ENCODE measurements around the gene ZNF25.
"Not testable (repeated sequence)": the region's sequence is repeated elsewhere in the genome, so short reads cannot be mapped to it uniquely, and the experiment has no call there.

The ZNF25 gene

DNA sequence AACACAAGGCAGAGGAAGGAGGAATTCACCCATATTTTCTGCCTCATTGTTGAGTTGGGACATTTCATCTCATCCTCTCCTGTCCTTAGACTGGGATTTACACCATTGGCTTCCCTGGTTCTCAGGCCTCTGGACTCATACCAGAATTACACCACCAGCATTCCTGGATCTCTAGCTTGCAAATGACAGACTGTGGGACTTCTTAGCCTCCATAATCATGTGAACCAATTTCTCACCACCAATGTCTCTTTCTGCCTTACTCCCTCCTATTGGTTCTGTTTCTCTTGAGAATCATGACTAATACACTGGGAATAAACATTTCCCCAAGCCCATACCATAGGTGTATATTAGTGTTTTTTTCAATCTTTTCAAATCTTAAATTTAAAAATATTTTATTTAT is 31.1 kb upstream of the ZNF25 start:
- TF ChIP-seq CTCF (IDR thresholded peaks at IDR 0.05; ENCODE audit: unreplicated experiment in 3 of 3): no peak
- H3K4me3 Mint-ChIP-seq: no peak overlapping the region
- no peak overlapping the region for H3K27ac Mint-ChIP-seq
- peaks cover 18% of the 10 kb centered on the region for H3K4me1 Mint-ChIP-seq
- peaks cover 7% of the 10 kb centered on the region for H3K27me3 Mint-ChIP-seq (ENCODE audit: low read depth)
- peaks cover 9% of the 10 kb centered on the region for H3K36me3 Mint-ChIP-seq (ENCODE audit: low read depth)
- H3K9me3 Mint-ChIP-seq: peaks cover under 1% of the 10 kb centered on the region

DNA sequence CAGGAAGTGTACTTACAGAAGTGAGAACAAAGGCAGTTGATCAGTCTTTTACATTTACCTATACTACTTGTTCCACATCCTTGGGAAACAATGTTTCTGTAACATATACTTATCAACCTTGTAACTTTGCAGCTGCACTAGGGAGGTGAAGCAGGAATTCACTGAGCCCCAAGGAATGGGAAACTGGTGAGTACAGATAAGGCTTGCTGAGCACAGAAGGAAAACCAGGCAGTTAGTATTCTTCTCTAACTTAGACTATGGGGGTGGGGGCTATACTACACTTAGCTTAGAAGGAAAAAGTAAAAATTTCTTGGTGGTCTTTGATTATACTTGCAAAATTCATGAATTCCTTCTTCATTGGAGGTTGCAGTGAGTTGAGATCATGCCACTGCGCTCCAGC is 27.1 kb upstream of the ZNF25 start:
- Mint-ChIP-seq H3K27ac (no peak overlapping the region), H3K27me3 (ENCODE audit: low read depth) (peaks cover 7% of the 10 kb centered on the region), H3K4me1 (no peaks in the 10 kb centered on the region), H3K9me3 (peaks cover 2% of the 10 kb centered on the region), H3K4me3 (no peak overlapping the region), H3K36me3 (ENCODE audit: low read depth) (no peaks in the 10 kb centered on the region)
- TF ChIP-seq CTCF (IDR thresholded peaks at IDR 0.05; ENCODE audit: unreplicated experiment in 3 of 3): no peak

DNA sequence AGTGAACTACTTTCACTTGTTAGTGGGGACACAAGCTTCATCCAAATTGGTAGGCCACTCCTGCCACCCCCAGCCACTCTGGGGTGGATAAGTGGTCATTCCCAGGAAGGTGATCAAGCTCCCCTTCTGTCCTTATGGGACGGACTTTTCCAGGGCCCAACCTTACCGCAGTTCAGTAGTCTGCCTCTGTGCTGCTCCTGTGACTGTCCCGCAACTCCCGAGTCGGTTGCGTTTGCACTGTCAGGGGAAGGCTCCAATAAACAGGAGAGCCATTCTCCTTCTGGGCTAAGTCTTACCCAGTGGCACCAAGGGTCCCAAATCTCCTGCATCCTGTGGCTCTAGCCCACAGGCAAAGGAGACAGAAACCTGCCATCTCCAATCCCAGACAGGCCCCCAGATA is 26.6 kb upstream of the ZNF25 start:
- no peaks in the 10 kb centered on the region for H3K36me3 Mint-ChIP-seq (ENCODE audit: low read depth)
- no peak overlapping the region for H3K27ac Mint-ChIP-seq
- no peak overlapping the region for H3K4me3 Mint-ChIP-seq
- H3K27me3 Mint-ChIP-seq (ENCODE audit: low read depth): peaks cover 7% of the 10 kb centered on the region
- H3K4me1 Mint-ChIP-seq: no peaks in the 10 kb centered on the region
- no peak for TF ChIP-seq CTCF (IDR thresholded peaks at IDR 0.05; ENCODE audit: unreplicated experiment in 3 of 3)
- peaks cover 2% of the 10 kb centered on the region for H3K9me3 Mint-ChIP-seq

DNA sequence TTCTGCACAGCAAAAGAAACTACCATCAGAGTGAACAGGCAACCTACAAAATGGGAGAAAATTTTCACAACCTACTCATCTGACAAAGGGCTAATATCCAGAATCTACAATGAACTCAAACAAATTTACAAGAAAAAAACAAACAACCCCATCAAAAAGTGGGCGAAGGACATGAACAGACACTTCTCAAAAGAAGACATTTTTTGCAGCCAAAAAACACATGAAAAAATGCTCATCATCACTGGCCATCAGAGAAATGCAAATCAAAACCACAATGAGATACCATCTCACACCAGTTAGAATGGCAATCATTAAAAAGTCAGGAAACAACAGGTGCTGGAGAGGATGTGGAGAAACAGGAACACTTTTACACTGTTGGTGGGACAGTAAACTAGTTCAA is 24.0 kb upstream of the ZNF25 start:
- H3K9me3 Mint-ChIP-seq; H3K36me3 Mint-ChIP-seq (ENCODE audit: low read depth); H3K27ac Mint-ChIP-seq; H3K27me3 Mint-ChIP-seq (ENCODE audit: low read depth); H3K4me1 Mint-ChIP-seq; H3K4me3 Mint-ChIP-seq: not testable (repeated sequence)

DNA sequence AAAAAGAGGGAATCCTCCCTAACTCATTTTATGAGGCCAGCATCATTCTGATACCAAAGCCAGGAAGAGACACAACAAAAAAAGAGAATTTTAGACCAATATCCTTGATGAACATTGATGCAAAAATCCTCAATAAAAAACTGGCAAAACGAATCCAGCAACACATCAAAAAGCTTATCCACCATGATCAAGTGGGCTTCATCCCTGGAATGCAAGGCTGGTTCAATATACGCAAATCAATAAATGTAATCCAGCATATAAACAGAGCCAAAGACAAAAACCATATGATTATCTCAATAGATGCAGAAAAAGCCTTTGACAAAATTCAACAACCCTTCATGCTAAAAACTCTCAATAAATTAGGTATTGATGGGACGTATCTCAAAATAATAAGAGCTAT is 22.5 kb upstream of the ZNF25 start:
- H3K9me3 Mint-ChIP-seq: not testable (repeated sequence)

DNA sequence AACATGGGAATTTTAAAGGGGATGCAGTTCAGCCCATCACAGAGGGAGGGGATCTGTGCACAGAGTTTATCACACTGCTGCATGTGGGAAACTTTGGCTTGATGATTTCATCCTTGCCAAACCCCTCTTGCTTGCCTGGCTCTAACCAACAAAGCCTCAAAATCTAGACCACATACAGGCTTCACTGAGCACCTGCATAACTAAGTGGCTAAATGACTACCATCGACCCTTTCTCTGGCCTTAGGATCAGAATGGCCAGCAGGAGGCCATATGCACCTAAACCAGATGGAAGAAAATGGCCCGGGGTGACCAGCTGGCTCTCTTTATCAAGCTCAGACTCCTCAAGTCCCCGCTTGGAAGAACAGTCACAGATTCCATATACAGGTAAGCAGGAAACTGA is 15.6 kb upstream of the ZNF25 start:
- Mint-ChIP-seq H3K36me3 (ENCODE audit: low read depth) (no peaks in the 10 kb centered on the region), H3K9me3 (peaks cover 11% of the 10 kb centered on the region), H3K4me1 (no peaks in the 10 kb centered on the region), H3K27me3 (ENCODE audit: low read depth) (no peaks in the 10 kb centered on the region), H3K4me3 (no peak overlapping the region), H3K27ac (no peak overlapping the region)
- no peak for TF ChIP-seq CTCF (IDR thresholded peaks at IDR 0.05; ENCODE audit: unreplicated experiment in 3 of 3)

More for the DNA sequence above, 22.5 kb upstream of the ZNF25 start:
- H3K27me3 Mint-ChIP-seq (ENCODE audit: low read depth); H3K4me1 Mint-ChIP-seq; H3K4me3 Mint-ChIP-seq; H3K36me3 Mint-ChIP-seq (ENCODE audit: low read depth); H3K27ac Mint-ChIP-seq: not testable (repeated sequence)

- Mint-ChIP-seq H3K9me3 (peaks cover 14% of the 10 kb centered on the region), H3K4me1 (no peaks in the 10 kb centered on the region), H3K27me3 (ENCODE audit: low read depth) (no peaks in the 10 kb centered on the region), H3K4me3 (no peak overlapping the region), H3K27ac (no peak overlapping the region), H3K36me3 (ENCODE audit: low read depth) (no peaks in the 10 kb centered on the region)
- no peak for TF ChIP-seq CTCF (IDR thresholded peaks at IDR 0.05; ENCODE audit: unreplicated experiment in 3 of 3)
Measured at GRCh38 chr10:37991655-37992054, 15.2 kb upstream of the ZNF25 start.

Measured in nephron (organoid).